ENCODE measurements around the gene THEMIS.
"Not testable (repeated sequence)": the region's sequence is repeated elsewhere in the genome, so short reads cannot be mapped to it uniquely, and the experiment has no call there.

Gene THEMIS

DNA sequence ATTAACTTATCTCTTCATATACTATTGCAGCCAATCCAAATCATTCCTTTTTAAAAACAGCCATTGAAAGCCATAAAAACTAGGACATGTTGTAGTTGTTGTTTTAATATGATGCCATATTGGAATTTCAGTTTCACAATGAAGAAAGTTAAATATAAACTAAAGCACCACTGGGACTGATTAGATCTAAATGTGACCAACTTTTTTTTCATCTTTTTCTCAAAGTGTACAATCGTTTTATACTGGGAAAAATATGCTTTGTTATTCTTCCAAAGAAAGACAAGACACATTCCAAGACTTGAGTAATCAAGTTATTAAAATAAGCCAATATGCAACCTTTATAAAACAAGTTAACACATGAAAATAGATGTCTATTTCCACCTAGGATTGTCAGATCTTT lies 68.5 kb downstream of the THEMIS start:
- in situ Hi-C loops (cut with HindIII; ENCODE audit: low pct_ligation_motif_present, low pct_unique_long_range_greater_than_20kb, low sequenced_read_pairs): no loop called here
- no peak for DNase-seq

DNA sequence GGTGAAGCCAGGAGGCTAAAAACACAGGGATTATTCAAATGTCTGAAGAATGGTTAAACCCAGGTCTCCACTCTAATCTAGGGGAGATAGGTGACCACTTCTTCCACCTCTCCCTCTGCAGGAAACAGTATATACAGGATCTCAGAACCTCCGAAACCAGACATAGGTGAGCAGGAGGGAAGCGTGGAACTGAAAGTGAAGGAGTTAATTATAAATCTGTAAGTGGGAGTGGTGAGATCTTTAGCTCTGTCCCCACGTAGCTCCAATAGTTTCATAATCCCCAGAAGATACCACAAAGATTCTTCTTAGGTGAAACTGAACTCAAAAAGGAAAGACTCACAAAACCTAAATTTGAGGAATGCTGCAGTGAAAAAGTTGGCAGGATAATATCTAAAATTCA lies 76.8 kb downstream of the THEMIS start:
- DNase-seq: no peak
- in situ Hi-C loops (cut with HindIII; ENCODE audit: low pct_ligation_motif_present, low pct_unique_long_range_greater_than_20kb, low sequenced_read_pairs): no loop called here

DNA sequence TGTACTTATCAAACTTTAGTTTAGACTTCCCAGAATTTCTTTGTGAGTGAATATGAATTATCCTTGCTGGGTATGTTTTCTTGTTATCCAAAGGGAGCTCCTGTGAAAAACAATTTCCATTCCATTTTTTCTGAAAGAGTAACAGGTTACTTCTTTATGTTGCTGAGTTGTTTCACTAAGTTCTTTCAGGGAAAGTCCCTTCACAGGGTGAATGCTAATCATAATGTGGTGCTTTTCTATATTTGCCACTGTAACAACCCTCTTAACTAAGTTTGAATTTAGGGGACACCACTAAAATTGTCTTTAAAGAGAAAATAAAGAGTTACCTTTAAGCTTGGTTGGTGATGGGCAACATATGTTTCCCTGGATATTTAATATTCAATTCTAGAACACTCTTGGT lies 79.4 kb downstream of the THEMIS start:
- in situ Hi-C loops (cut with HindIII; ENCODE audit: low pct_ligation_motif_present, low pct_unique_long_range_greater_than_20kb, low sequenced_read_pairs): no loop called here
- DNase-seq: no peak

DNA sequence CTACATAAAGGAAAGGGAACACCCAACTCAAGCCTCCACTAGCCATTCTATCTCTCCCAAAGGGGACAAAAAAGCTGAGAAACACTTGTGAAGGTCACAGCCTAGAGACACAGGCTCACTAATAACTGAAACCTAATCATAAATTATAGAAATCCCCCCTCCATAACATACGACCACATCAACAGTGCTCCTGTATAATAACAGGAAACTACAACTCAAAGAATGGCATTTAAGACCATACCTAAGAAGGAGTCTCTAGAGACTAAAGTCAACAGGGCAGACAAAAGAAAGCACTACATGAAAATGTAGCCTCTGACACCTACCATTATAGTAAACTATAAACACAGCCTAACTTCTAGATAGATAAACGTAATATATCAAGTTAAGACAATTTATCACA lies 82.7 kb downstream of the THEMIS start:
- in situ Hi-C loops (cut with HindIII; ENCODE audit: low pct_ligation_motif_present, low pct_unique_long_range_greater_than_20kb, low sequenced_read_pairs): no loop called here
- no peak for DNase-seq

DNA sequence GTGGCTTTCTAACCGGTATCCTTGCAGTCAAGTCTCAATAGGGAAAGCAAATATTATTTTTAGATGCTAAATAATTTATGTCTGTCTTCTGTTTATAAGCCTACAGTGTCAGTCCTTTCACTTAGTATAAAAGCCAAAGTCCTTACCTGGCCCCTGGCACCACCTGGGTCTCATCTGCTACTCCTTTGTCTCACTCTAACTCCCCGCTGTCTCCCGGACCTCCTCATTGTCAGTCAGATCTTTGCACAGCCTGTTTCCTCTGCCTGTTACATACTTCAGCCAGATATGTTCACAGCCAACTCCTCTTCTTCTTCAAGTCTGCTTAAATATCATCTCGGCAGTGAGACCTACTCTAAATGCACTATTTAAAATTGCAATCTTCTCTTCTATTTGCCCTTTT lies 84.2 kb downstream of the THEMIS start:
- DNase-seq: no peak
- in situ Hi-C loops (cut with HindIII; ENCODE audit: low pct_ligation_motif_present, low pct_unique_long_range_greater_than_20kb, low sequenced_read_pairs): no loop called here

DNA sequence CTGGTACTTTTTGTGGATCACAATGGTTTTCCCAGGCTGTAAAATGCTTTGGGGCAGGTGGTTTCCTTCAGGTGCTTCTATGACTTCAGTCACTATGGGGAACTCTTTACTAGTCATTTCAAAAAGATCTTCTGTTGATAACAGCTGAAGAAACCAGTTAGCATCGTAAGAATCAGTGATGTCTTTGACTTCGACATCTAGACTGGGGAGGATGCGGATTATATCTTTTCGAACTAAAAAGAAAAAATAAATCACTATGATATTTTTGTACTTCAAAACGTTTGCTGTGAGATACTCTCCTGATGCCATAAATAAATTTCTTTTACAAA lies 87.2 kb downstream of the THEMIS start:
- in situ Hi-C loops (cut with HindIII; ENCODE audit: low pct_ligation_motif_present, low pct_unique_long_range_greater_than_20kb, low sequenced_read_pairs): no loop called here
- no peak for DNase-seq

DNA sequence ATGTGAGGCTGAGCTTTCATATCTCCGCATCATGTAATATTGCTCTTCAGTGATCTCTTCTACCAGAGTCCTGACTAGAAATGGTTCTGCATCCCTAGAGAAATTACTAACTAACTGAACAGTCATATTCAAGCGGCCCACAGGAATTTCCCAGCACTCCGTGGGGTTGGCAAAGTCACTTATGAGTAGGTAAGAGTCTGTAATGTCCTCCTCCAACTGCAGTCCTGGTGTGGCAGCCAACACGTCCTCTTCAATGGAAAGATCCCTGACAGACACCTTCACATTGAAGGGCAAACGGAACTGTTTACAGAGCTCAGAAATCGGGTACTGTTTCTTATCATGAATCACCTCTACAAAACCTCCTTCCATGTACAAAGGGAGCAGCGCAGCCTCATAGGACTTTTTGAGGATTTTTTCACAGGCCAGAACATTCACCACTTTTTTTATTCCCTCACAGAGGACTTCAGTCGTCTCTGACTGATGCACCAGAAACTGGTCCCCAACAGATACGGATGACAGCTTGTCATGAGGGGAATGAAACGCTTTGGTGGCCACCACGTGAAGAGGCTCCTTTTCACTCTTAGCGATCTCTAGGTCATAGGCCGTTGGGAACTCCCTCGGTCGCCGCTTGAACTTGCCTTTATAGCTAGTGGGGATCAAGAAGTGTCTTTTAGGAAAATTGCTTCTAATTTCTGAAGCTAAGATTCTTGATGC lies 87.7 kb downstream of the THEMIS start:
- in situ Hi-C loops (cut with HindIII; ENCODE audit: low pct_ligation_motif_present, low pct_unique_long_range_greater_than_20kb, low sequenced_read_pairs): no loop called here

DNA sequence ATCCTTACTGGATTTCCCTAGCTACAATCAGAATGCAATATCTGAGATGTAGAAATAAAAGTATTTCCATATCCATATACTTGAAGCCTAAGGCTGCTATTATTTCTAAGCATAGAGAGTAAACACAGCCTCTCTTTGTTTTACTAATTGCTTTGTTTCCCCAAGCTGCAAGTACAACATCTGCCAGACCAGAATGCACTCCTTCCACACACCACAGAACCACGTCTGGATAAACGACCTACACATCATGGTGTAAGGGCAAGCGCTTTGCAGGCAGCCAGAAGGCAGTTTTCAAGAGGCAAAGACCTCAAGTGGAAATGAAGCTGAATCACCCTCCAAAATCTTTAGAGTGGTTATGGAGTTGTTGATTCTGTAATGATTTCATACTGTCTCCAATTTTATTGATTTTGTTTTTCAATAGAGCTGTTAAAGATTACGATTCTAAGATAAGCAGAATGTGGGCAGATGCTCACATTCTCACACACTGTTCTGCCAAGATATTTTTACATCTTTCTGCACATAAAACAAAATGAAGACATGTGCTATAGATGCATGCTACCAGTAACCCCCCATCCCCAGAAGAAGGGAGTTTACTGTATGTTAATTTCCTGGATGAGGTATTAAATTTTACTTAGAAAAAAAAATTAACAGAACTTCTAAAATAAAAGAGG lies 88.8 kb downstream of the THEMIS start:
- DNase-seq: no peak
- in situ Hi-C loops (cut with HindIII; ENCODE audit: low pct_ligation_motif_present, low pct_unique_long_range_greater_than_20kb, low sequenced_read_pairs): no loop called here

More for the DNA sequence above, 87.7 kb downstream of the THEMIS start:
- no peak for DNase-seq

DNA sequence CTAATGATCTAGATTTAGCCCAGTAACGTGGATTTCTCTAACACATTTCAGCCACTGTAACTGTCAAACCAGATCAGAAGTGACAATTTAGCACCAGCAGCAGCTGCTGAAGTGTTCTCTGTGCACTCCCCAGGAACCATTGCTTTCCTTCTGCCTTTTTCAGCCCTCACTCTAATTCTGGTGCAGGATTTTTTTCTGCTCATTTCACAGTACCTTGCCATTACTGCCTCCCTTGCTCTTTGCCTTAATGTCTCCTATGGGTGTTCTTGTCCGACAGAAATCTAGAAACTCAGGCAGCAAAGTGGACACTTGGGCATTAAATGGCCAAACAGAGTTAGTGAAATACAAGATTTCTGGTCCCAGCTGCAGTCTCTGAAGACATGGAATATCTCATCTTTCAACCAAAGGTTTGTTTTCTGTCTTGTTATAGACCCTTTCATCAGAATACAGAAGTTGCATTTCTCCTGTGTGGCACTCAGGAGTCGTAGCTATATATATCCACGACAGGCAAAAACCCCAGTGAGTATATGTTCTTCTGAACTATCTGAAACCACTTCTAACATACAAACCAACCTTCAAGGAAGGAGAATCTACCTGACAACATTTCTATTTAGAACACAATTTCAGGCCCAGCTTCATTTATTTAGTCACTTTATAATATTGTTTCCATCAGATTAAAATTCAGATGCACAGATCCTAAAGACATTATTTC lies 92.9 kb downstream of the THEMIS start:
- in situ Hi-C loops (cut with HindIII; ENCODE audit: low pct_ligation_motif_present, low pct_unique_long_range_greater_than_20kb, low sequenced_read_pairs): no loop called here

DNA sequence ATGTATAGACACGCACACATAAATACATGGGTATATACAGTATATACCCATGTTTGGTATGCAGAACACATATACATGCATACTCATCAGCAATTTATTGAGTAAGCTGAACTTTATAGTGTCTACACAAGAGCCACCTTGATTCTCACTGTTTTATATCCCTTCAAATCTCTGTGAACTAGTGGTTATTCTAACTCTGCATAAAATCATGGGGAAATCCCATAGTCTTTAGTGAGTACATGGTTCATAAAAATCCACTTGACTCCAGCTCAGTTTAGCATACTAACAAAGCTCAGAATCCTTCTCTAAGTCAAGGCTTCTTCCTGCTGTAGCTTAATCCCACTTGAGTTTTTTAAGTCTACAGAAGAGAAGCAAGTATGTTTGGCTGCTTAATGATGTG lies 104.1 kb downstream of the THEMIS start:
- in situ Hi-C loops (cut with HindIII; ENCODE audit: low pct_ligation_motif_present, low pct_unique_long_range_greater_than_20kb, low sequenced_read_pairs): no loop called here
- DNase-seq: no peak

More for the DNA sequence above, 92.9 kb downstream of the THEMIS start:
- DNase-seq: no peak

DNA sequence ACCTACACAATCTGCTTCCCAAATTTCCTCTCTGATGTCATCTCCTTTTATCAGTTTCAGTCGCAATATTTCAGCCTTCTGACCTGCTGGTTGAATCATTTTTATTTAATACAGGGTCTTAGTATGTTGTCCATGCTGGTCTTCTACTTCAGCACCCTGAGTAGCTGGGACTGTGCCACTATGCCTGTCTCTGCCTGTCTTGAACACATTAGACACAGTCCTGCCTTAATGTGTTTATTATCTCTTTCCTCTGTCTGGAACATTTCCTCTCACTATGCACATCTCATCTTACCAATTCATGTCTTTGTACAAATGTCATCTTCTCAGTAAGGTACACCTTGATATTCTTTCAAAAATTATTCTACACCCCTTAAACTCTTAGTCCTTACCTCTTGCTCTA lies 106.5 kb downstream of the THEMIS start:
- in situ Hi-C loops (cut with HindIII; ENCODE audit: low pct_ligation_motif_present, low pct_unique_long_range_greater_than_20kb, low sequenced_read_pairs): no loop called here

DNA sequence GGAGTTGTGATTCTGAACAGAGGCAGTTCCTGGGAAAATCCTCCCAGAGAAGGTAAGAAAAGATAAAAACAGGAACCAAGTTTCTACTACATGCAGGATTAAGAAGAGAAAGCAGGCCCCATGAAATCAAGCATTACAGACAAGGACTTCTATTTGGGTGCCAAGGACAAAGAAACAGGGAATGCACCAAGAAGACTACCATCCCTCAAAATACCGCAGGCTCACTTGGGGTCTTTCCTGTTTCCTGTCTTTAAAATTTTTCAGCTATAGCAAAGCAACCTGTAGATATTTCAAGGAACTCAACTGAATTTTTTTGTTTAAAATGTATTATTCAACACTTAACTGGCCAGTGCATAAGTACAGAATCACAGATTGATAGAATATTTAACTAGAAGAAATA lies 107.5 kb downstream of the THEMIS start:
- in situ Hi-C loops (cut with HindIII; ENCODE audit: low pct_ligation_motif_present, low pct_unique_long_range_greater_than_20kb, low sequenced_read_pairs): no loop called here
- DNase-seq: no peak

More for the DNA sequence above, 106.5 kb downstream of the THEMIS start:
- DNase-seq: no peak

DNA sequence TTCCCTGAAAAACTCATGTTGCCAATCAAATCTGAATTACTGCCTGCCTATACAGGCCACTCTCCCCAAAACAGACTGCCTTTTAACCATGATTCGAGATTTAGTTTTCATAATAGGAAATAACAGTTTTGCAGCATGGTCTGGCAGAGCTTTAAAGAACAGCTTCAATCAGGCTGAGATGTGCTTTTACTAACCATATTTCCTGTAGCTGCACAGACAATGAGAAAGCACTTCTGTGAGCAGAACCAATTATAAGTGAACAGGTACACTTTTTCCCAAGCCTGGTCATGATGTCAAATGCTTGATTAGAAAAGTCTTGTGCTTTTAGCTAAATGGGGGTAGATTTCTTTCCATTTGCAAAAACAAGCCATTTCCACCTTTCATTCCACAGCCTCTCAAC lies 108.2 kb downstream of the THEMIS start:
- DNase-seq: no peak
- in situ Hi-C loops (cut with HindIII; ENCODE audit: low pct_ligation_motif_present, low pct_unique_long_range_greater_than_20kb, low sequenced_read_pairs): no loop called here

DNA sequence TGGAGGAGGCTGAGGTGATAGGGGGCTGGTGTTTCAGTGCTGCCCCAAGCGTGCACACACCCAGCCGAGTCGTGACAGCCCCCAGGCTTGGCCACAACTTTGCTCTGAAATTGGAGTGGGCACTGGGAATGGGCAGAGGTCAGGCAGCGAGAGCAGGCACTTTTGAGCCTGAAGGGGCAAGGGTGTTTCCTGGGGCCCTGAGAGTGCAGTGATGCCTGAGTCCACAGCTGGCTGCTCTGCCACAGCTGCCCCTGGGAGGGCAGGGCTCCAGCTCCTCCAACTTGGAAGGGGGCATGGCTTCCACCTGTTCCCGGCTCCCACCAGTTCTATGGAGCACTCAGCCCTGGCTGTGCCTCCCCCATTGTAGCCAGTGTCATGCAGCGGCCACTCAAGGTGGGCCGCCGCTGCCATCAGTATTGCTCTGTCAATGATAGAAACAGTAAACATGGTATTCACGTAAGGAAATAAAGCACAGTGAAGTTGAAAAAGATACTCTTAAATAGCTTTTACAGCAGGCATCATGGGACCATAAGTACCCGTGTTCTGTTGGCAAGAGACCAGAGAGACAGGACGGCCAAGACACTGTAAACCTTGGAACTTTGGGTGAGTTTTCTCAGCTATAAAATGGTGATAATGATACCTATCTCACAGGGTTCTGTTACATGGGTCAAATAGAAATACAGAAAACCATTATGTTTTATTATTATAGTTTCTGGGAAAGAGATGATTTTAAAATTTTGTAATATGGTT lies 108.9 kb downstream of the THEMIS start:
- no peak for DNase-seq
- in situ Hi-C loops (cut with HindIII; ENCODE audit: low pct_ligation_motif_present, low pct_unique_long_range_greater_than_20kb, low sequenced_read_pairs): no loop called here

DNA sequence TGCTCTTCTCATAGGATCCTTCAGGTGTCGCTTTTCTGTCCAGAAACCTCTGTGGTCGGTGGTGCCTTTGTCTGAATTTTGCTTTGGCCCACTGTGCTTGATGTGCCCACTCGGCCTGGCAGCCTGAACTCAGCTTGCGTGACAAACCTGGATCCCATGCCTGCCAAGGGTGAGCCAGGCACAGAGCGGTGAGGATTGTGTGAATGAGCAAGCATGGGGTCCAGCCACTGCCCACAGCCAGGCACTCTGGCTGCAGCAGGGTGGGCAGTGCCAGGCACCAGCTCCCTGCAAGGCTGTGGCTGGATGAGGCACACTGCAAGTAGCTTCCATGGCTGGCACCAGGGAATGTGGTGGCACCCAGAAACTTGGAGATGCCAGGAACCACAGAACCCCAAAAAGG lies 110.3 kb downstream of the THEMIS start:
- in situ Hi-C loops (cut with HindIII; ENCODE audit: low pct_ligation_motif_present, low pct_unique_long_range_greater_than_20kb, low sequenced_read_pairs): no loop called here
- DNase-seq: no peak

DNA sequence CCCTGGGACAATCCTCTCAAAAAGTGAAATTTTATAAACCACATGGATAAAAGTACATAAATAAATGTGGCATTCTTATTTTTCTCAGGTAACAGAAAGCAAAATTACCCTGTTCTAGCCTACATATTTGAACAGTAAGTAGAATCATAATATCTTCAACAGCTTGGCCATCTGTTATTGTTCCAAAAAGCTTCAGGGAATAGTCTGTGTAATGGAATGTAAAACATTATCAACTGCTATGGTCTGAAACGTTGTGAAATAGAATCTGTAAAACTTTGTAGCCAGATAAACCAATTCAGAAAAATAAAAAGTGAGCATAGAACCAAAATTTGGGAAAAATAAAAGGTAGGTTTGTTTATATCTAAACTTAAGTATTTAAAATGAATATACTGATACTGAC lies 114.7 kb downstream of the THEMIS start:
- in situ Hi-C loops (cut with HindIII; ENCODE audit: low pct_ligation_motif_present, low pct_unique_long_range_greater_than_20kb, low sequenced_read_pairs): no loop called here
- DNase-seq: no peak

DNA sequence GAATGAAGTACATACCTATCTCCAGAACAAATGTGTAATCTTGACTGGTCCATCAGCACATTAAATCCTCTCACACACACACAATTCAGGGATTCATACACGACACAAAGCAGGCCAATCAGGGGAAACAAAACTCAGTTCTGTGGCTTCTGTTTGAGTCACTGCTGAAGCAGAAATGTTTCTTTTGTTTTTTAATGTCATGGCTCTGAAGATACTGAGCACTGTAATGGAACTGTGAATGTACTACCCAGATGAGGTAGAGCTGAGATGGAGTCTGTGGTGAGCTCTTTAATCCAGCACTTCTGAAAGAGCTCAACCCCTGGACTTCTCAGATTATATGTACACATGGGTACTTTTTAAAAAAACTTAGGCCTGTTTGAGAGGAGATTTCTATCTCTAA lies 116.4 kb downstream of the THEMIS start:
- in situ Hi-C loops (cut with HindIII; ENCODE audit: low pct_ligation_motif_present, low pct_unique_long_range_greater_than_20kb, low sequenced_read_pairs): no loop called here

DNA sequence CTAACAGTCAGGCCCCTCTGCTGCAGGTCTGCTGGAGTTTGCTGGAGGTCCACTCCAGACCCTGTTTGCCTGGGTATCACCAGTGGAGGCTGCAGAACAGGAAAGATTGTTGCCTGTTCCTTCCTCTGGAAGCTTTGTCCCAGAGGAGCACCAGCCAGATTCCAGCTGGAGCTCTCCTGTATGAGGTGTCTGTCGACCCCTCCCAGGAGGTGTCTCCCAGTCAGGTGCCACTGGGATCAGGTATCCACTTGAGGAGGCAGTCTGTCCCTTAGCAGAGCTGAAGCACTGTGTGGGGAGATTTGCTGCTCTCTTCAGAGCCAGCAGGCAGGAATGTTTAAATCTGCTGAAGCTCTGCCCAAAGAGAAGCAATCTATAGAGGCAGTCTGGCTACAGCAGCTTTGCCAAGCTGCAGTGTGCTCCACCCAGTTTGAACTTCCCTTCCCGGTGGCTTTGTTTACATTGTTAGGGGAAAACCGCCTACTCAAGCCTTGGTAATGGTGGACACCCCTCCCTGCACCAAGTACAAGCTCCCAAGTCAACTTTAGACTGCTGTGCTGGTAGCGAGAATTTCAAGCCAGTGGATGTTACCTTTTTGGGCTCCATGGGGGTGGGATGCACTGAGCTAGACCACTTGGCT lies 119.1 kb downstream of the THEMIS start:
- DNase-seq; in situ Hi-C loops (cut with HindIII; ENCODE audit: low pct_ligation_motif_present, low pct_unique_long_range_greater_than_20kb, low sequenced_read_pairs): not testable (repeated sequence)

More for the DNA sequence above, 116.4 kb downstream of the THEMIS start:
- no peak for DNase-seq

DNA sequence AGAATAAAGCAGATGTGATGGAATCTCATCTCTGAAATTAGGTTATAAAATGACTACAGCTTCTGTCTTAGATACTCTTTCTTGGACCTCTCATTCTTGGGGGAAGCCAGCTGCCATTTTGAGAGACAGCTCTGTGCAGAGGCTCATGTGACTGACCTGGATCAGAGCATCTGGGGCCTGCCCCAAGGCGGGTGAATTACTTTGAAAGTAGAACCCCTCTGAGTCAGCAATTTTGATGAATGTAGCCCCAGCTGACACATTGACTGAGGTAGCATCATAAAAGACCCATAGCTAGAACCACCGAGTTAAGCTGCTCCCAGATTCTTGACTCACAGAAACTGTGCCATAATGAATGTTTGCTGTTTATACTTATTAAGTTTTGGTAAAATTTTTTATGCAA lies 124.5 kb downstream of the THEMIS start:
- no peak for DNase-seq
- in situ Hi-C loops (cut with HindIII; ENCODE audit: low pct_ligation_motif_present, low pct_unique_long_range_greater_than_20kb, low sequenced_read_pairs): no loop called here

All from ACHN (cell line).